Measurements from ENCODE around the gene GPR63. TPM values are rescaled to one million over a fixed set of nuclear protein-coding genes. Genes with fewer than 3 reads are reported as not detected.
"Not testable (repeated sequence)": the region's sequence is repeated elsewhere in the genome, so short reads cannot be mapped to it uniquely, and the experiment has no call there.

GPR63 gene
- total RNA-seq: 1 to 10 TPM; 1.3 to 2.3 TPM

GRCh38 chr6:96837081-96837971, at the start of gene GPR63:
Gene GPR63 (minus strand): TSS chr6:96837477. CDS start chr6:96799731, 37,746 bp downstream.
- no peaks in the 10 kb centered on the region for H3K9me3 ChIP-seq
- no peaks in the 10 kb centered on the region for H3K36me3 ChIP-seq (replicated peaks in 1 of 2; ENCODE audit: insufficient read depth in 1 of 2, low read depth in 2 of 2)
- H3K4me3 ChIP-seq: peak within 1 kb of the TSS; percentile 73 to 98
- peak; percentile 63 to 77 (median 67) for DNase-seq
- peak; percentile 86 for ATAC-seq
- intact Hi-C loops (cut with DNase I): no loop called here
- WGBS, 2 donors: 0% methylated on average over 47 to 74 of the region's 80 CpGs
- no peaks in the 10 kb centered on the region for H3K27me3 ChIP-seq
- H3K27ac ChIP-seq: peak within 1 kb of the TSS in 3 of 4 donors; percentile 65 to 79 (median 69)
- peak in 1 of 7 experiments; percentile 8 for TF ChIP-seq CTCF (IDR thresholded peaks at IDR 0.05)
- TF ChIP-seq POLR2A (IDR thresholded peaks at IDR 0.05): peak; percentile 28 to 67 (median 63)
- H3K4me1 ChIP-seq: peaks cover 12% of the 10 kb centered on the region

- H3K9me3 ChIP-seq: no peaks in the 10 kb centered on the region
- H3K27me3 ChIP-seq: no peaks in the 10 kb centered on the region
- 69 to 74% methylated on average over 1 of the region's 1 CpG for WGBS, 2 donors
- no peak for ATAC-seq
- no peak overlapping the region for H3K27ac ChIP-seq
- DNase-seq: no peak
- intact Hi-C loops (cut with DNase I): no loop called here
- no peaks in the 10 kb centered on the region for H3K4me1 ChIP-seq
- TF ChIP-seq POLR2A (IDR thresholded peaks at IDR 0.05) (no peak), CTCF (IDR thresholded peaks at IDR 0.05) (no peak)
- no peak overlapping the region for H3K4me3 ChIP-seq
- H3K36me3 ChIP-seq (replicated peaks in 1 of 2; ENCODE audit: insufficient read depth in 1 of 2, low read depth in 2 of 2): peaks cover 2 to 9% of the 10 kb centered on the region in 2 donors
Observed at GRCh38 chr6:96886519-96886918, 49.2 kb upstream of the GPR63 start.

DNA sequence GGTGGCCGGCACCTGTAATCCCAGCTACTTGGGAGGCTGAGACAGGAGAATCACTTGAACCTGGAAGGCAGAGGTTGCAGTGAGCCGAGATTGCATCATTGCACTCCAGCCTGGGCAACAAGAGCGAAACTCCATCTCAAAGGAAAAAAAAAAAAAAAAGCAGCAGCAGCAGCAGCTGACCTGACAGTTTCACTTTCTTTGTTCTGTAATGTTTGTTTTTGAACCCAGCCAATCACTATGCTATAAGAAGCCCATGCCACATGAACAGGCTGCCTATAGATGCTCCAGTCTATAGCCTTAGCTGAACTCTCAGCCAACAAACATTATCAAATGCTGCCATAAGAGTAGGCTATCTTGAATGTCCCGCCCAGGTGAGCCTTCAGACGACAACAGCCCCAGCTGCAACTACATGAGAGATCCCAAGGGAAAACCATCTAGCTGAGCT, 47.9 kb upstream of the GPR63 start:
- intact Hi-C loops (cut with DNase I); ATAC-seq; H3K4me3 ChIP-seq: not testable (repeated sequence)

DNA sequence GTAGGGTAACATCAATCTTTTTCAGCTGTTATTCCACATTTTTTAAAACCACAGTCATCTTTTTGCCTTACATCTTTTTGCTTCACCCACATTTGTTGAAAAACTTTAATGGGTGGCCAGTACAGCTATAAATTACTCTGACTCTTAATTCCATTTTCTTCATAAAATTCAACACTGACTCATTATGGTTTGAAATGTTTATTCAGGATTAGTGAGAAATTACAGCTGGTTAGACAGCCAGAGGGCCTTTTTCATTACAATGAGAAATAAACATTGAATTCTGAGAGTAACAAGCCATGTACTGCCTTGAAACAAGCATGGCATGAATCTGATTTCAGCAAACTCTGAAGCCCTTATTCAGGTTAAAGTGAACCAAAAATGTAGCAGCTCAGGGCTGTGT, 40.9 kb upstream of the GPR63 start:
- Histone ChIP-seq H3K27me3 (no peaks in the 10 kb centered on the region), H3K9me3 (no peaks in the 10 kb centered on the region), H3K27ac (no peak overlapping the region), H3K4me1 (no peaks in the 10 kb centered on the region), H3K4me3 (no peak overlapping the region), H3K36me3 (replicated peaks in 1 of 2; ENCODE audit: insufficient read depth in 1 of 2, low read depth in 2 of 2) (no peaks in the 10 kb centered on the region)
- TF ChIP-seq POLR2A (IDR thresholded peaks at IDR 0.05): no peak
- TF ChIP-seq CTCF (IDR thresholded peaks at IDR 0.05): no peak
- no peak for ATAC-seq
- no peak for DNase-seq
- intact Hi-C loops (cut with DNase I): no loop called here

More for the DNA sequence above, 47.9 kb upstream of the GPR63 start:
- DNase-seq: peak in 1 of 4 donors; percentile 7
- H3K36me3 ChIP-seq (replicated peaks in 1 of 2; ENCODE audit: insufficient read depth in 1 of 2, low read depth in 2 of 2); H3K9me3 ChIP-seq; H3K27me3 ChIP-seq; H3K4me1 ChIP-seq; H3K27ac ChIP-seq: not testable (repeated sequence)
- 55 to 57% methylated on average over 5 of the region's 5 CpGs for WGBS, 2 donors

GRCh38 chr6:96876886-96877545, 39.7 kb upstream of the GPR63 start:
- ATAC-seq (no peak), DNase-seq (no peak)
- no peaks in the 10 kb centered on the region for H3K36me3 ChIP-seq (replicated peaks in 1 of 2; ENCODE audit: insufficient read depth in 1 of 2, low read depth in 2 of 2)
- no peaks in the 10 kb centered on the region for H3K27me3 ChIP-seq
- intact Hi-C loops (cut with DNase I): no loop called here
- TF ChIP-seq CTCF (IDR thresholded peaks at IDR 0.05) (no peak), POLR2A (IDR thresholded peaks at IDR 0.05) (no peak)
- WGBS, 2 donors: 78 to 86% methylated on average over 9 of the region's 9 CpGs
- H3K27ac ChIP-seq: no peak overlapping the region
- no peak overlapping the region for H3K4me3 ChIP-seq
- H3K9me3 ChIP-seq: no peaks in the 10 kb centered on the region
- H3K4me1 ChIP-seq: no peaks in the 10 kb centered on the region

All from body of pancreas (tissue), 4 donors.